ENCODE data around the gene DLEC1. TPM values are rescaled to one million over a fixed set of nuclear protein-coding genes. Genes with fewer than 3 reads are reported as not detected.

Gene DLEC1
- total and polyA plus RNA-seq, 7 donors: 0.01 to 0.09 (median 0.05) TPM; not detected in 2

DNA sequence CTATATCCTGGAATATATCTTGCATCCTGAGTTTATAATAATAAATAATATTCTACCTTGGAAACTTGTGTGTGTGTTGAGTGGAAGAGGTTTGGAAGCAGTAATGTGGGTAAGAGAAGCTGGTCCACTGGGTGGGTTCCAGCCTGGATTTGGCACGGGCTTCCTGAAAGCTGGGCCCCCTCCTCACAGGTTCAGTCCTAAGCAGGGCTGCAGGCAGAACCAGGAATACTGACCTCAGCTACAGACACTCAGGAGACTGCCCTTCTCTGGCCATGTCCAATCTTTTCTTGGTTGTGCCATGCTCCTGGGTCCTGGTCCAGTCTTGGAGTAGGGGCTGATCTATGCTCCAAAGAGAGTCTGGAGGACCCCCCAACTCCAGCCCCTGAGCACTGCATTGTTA lies 104.0 kb downstream of the DLEC1 start:
- no peak for DNase-seq
- H3K27ac ChIP-seq: no peak overlapping the region
- ATAC-seq: no peak
- H3K36me3 ChIP-seq (ENCODE audit: insufficient read depth in 1 of 2, low read depth in 1 of 2): peaks cover 0 to 13% of the 10 kb centered on the region in 2 donors
- peaks cover 3% of the 10 kb centered on the region for H3K4me1 ChIP-seq
- TF ChIP-seq CTCF (IDR thresholded peaks at IDR 0.05): no peak
- 75 to 81% (median 80%) methylated on average over 1 of the region's 1 CpG for WGBS, 3 donors
- peaks cover 3% of the 10 kb centered on the region for H3K9me3 ChIP-seq
- intact Hi-C loops (cut with DNase I): no loop called here
- H3K27me3 ChIP-seq (ENCODE audit: insufficient read depth in 3 of 3, low read length in 2 of 3): no peaks in the 10 kb centered on the region
- H3K4me3 ChIP-seq: no peak overlapping the region

DNA sequence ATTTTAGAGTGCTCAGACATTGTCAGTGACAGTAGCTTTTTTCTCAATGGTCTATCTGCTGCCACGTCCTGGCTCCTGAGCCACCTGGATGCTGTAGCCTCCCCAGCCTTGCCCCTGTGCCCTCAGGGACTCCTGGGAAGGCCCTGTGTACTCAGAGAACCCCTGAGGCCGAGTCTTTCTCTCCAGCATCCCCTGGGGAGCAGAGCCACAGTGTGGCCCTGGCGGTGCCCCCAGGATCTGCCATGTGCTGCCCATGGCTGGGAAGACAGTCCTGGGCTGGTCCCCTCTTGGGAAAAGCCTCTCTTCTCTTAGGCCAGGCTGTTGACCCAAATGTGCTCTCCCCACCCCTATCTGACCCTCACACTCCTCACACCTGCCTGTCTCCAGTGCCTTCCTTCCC lies 104.5 kb downstream of the DLEC1 start:
- Histone ChIP-seq H3K36me3 (ENCODE audit: insufficient read depth in 1 of 2, low read depth in 1 of 2) (peaks cover 0 to 13% of the 10 kb centered on the region in 2 donors), H3K9me3 (peaks cover 3% of the 10 kb centered on the region), H3K27ac (no peak overlapping the region), H3K27me3 (ENCODE audit: insufficient read depth in 3 of 3, low read length in 2 of 3) (no peaks in the 10 kb centered on the region), H3K4me1 (peaks cover 3% of the 10 kb centered on the region), H3K4me3 (no peak overlapping the region)
- ATAC-seq: no peak
- DNase-seq: no peak
- intact Hi-C loops (cut with DNase I): no loop called here
- no peak for TF ChIP-seq CTCF (IDR thresholded peaks at IDR 0.05)
- WGBS, 3 donors: 59 to 73% (median 65%) methylated on average over 3 of the region's 3 CpGs

GRCh38 chr3:38146504-38146903 lies 107.5 kb downstream of the DLEC1 start:
- no peak overlapping the region for H3K4me3 ChIP-seq
- intact Hi-C loops (cut with DNase I): no loop called here
- no peaks in the 10 kb centered on the region for H3K27me3 ChIP-seq (ENCODE audit: insufficient read depth in 3 of 3, low read length in 2 of 3)
- H3K27ac ChIP-seq: no peak overlapping the region
- ATAC-seq (no peak), DNase-seq (no peak)
- peaks cover 3% of the 10 kb centered on the region for H3K9me3 ChIP-seq
- H3K36me3 ChIP-seq (ENCODE audit: insufficient read depth in 1 of 2, low read depth in 1 of 2): peaks cover 0 to 9% of the 10 kb centered on the region in 2 donors
- H3K4me1 ChIP-seq: no peaks in the 10 kb centered on the region
- no peak for TF ChIP-seq CTCF (IDR thresholded peaks at IDR 0.05)
- WGBS, 3 donors: 82 to 91% (median 87%) methylated on average over 2 of the region's 2 CpGs

- H3K4me3 ChIP-seq: no peak overlapping the region
- no peaks in the 10 kb centered on the region for H3K4me1 ChIP-seq
- DNase-seq (no peak), ATAC-seq (no peak)
- peaks cover 3% of the 10 kb centered on the region for H3K9me3 ChIP-seq
- peaks cover 0 to under 1% of the 10 kb centered on the region in 2 donors for H3K36me3 ChIP-seq (ENCODE audit: insufficient read depth in 1 of 2, low read depth in 1 of 2)
- H3K27me3 ChIP-seq (ENCODE audit: insufficient read depth in 3 of 3, low read length in 2 of 3): no peaks in the 10 kb centered on the region
- TF ChIP-seq CTCF (IDR thresholded peaks at IDR 0.05): no peak
- no peak overlapping the region for H3K27ac ChIP-seq
- WGBS, 3 donors: 94 to 96% (median 94%) methylated on average over 3 of the region's 3 CpGs
- intact Hi-C loops (cut with DNase I): no loop called here
Observed at GRCh38 chr3:38147421-38147820, 108.4 kb downstream of the DLEC1 start.

GRCh38 chr3:38148311-38148882 lies 109.4 kb downstream of the DLEC1 start:
- no peak for ATAC-seq
- intact Hi-C loops (cut with DNase I): no loop called here
- WGBS, 3 donors: 75 to 84% (median 80%) methylated on average over 5 of the region's 5 CpGs
- Histone ChIP-seq H3K9me3 (peaks cover 3% of the 10 kb centered on the region), H3K36me3 (ENCODE audit: insufficient read depth in 1 of 2, low read depth in 1 of 2) (no peaks in the 10 kb centered on the region), H3K4me3 (no peak overlapping the region), H3K27ac (no peak overlapping the region), H3K4me1 (no peaks in the 10 kb centered on the region), H3K27me3 (ENCODE audit: insufficient read depth in 3 of 3, low read length in 2 of 3) (no peaks in the 10 kb centered on the region)
- TF ChIP-seq CTCF (IDR thresholded peaks at IDR 0.05): no peak
- DNase-seq: no peak

All from psoas muscle (tissue), 8 donors.